ENCODE data around the gene OSTM1. TPM values are rescaled to one million over a fixed set of nuclear protein-coding genes. Genes with fewer than 3 reads are reported as not detected.

The OSTM1 gene
- total and polyA plus RNA-seq, 2 of the 8 experiments (the other 6 are each of a cell fraction or from before 2014, with no cell fraction given): 17.7 to 26.1 TPM

DNA sequence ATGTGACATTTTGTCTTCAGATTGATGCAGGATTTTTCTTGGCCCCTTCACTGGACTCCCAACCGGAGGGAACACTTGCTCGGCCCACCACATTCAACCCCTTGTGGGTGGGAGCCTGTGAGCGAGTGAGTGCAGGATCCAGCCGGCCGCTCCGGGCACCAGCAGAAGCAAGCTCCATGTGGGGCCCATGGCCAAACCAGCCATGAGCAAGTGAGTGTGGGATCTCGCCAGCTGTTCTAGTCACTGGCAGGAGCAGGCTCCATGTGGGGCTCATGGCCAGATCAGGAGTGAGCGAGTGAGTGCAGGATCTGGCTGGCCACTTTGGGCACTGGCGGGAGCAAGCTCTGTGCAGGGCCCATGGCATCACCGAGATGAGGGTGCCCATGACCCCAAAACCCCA, 42.6 kb downstream of the OSTM1 start:
- no peak overlapping the region for H4K5ac ChIP-seq (ENCODE audit: insufficient read length, low read depth, low read length)
- no peaks in the 10 kb centered on the region for H3K79me1 ChIP-seq (ENCODE audit: low read depth, low read length)
- H2AFZ ChIP-seq (ENCODE audit: low read length): no peak overlapping the region
- no peak overlapping the region for H2BK15ac ChIP-seq (ENCODE audit: low read length)
- H4K8ac ChIP-seq (ENCODE audit: extremely low read depth, insufficient read depth, low read length): peak overlapping the region; percentile 43; the same call in 1 of the 2 replicates
- no peak overlapping the region for H3K9ac ChIP-seq (replicated peaks in 1 of 4; ENCODE audit: extremely low read depth in 1 of 4, low read depth in 3 of 4, low read length in 3 of 4)
- H3K27me3 ChIP-seq (replicated peaks in 1 of 4; ENCODE audit: control insufficient read depth in 3 of 4, extremely low read depth in 1 of 4, insufficient read depth in 3 of 4, low read length in 3 of 4): no peaks in the 10 kb centered on the region
- H3K79me2 ChIP-seq (ENCODE audit: control insufficient read depth in 1 of 2, insufficient read depth in 2 of 2, low read length in 2 of 2): no peaks in the 10 kb centered on the region
- CTCF ChIA-PET (ENCODE audit: partially characterized antibody): interaction anchor here (0.7 to 1.5 kb wide), 5 partner anchors 18 to 88 kb away, joined by 3 read pairs; no protein-coding TSS in a partner anchor
- H2AK5ac ChIP-seq (ENCODE audit: low read depth, low read length): no peak overlapping the region
- H4K91ac ChIP-seq (replicated peaks; ENCODE audit: insufficient read length, low read length): no peak overlapping the region
- H3K4me1 ChIP-seq (replicated peaks in 1 of 4; ENCODE audit: control insufficient read depth in 3 of 4, insufficient read depth in 4 of 4, low read length in 3 of 4): peaks cover 0 to 4% (median 0%) of the 10 kb centered on the region in 4 experiments; a peak in 1 of 7 replicates
- H3K23me2 ChIP-seq (ENCODE audit: low read depth, low read length): no peaks in the 10 kb centered on the region
- no peak overlapping the region for H3K18ac ChIP-seq (ENCODE audit: extremely low read depth, low read length)
- no peak overlapping the region for H3K14ac ChIP-seq (ENCODE audit: insufficient read length)
- TF ChIP-seq GTF2F1 (IDR thresholded peaks at IDR 0.05; ENCODE audit: borderline replicate concordance, low read depth, low read length): no peak
- no peak for TF ChIP-seq CEBPB (IDR thresholded peaks at IDR 0.05; ENCODE audit: low read depth, low read length)
- no peak for TF ChIP-seq BACH1 (IDR thresholded peaks at IDR 0.05; ENCODE audit: low read length)
- TF ChIP-seq TBP (IDR thresholded peaks at IDR 0.05; ENCODE audit: low read depth, low read length): no peak
- TF ChIP-seq TAF7 (optimal IDR thresholded peaks at IDR 0.05; ENCODE audit: borderline replicate concordance, low read depth, low read length): no peak
- no peak for TF ChIP-seq GABPA (IDR thresholded peaks at IDR 0.05; ENCODE audit: borderline replicate concordance, insufficient read depth, low read length)
- TF ChIP-seq RXRA (IDR thresholded peaks at IDR 0.05; ENCODE audit: insufficient read depth, low read depth, low read length): no peak
- no peak for TF ChIP-seq SIN3A (conservative IDR thresholded peaks at IDR 0.05 in 1 of 2, IDR thresholded peaks at IDR 0.05 in 1 of 2; ENCODE audit: low read depth in 1 of 2, low read length in 2 of 2)
- TF ChIP-seq EGR1 (IDR thresholded peaks at IDR 0.05; ENCODE audit: borderline replicate concordance, low read depth, low read length): no peak
- TF ChIP-seq POLR2A (IDR thresholded peaks at IDR 0.05; ENCODE audit: control extremely low read depth in 1 of 2, low read depth in 2 of 2, low read length in 2 of 2): no peak
- TF ChIP-seq RFX5 (IDR thresholded peaks at IDR 0.05; ENCODE audit: borderline replicate concordance, low read depth, low read length): no peak
- no peak overlapping the region for H2BK120ac ChIP-seq (replicated peaks; ENCODE audit: low read depth, low read length)
- 89% methylated on average over 10 of the region's 10 CpGs; no CpG with 5 or more reads in 1 of the 2 experiments for WGBS, 2 experiments (ENCODE audit: extremely low coverage in 1 of 2, insufficient coverage in 1 of 2, insufficient read length in 1 of 2, insufficient replicate concordance in 2 of 2, low coverage in 1 of 2, low lambda C conversion rate in 2 of 2, missing lambda C conversion rate in 1 of 2)
- H3K4ac ChIP-seq (replicated peaks; ENCODE audit: insufficient read length, low read depth, low read length): no peak overlapping the region
- no peak overlapping the region for H3K4me2 ChIP-seq (ENCODE audit: insufficient read depth in 1 of 2, low read depth in 2 of 2, low read length in 2 of 2)
- H2BK20ac ChIP-seq (ENCODE audit: low read length): no peak overlapping the region
- FAIRE-seq: no peak
- no peak overlapping the region for H2BK12ac ChIP-seq (ENCODE audit: low read depth, low read length)
- H3K4me3 ChIP-seq (ENCODE audit: extremely low read depth in 1 of 4, insufficient read depth in 2 of 4, low read depth in 3 of 4, low read length in 4 of 4): no peak overlapping the region
- H3K36me3 ChIP-seq (ENCODE audit: control insufficient read depth in 2 of 4, insufficient read depth in 4 of 4, low read length in 3 of 4): no peaks in the 10 kb centered on the region
- H4K20me1 ChIP-seq (replicated peaks in 1 of 2; ENCODE audit: control insufficient read depth in 1 of 2, insufficient read depth in 2 of 2, low read length in 2 of 2): no peaks in the 10 kb centered on the region
- H3K9me3 ChIP-seq (ENCODE audit: insufficient read depth in 2 of 2, low read depth in 1 of 2, low read length in 1 of 2): no peaks in the 10 kb centered on the region
- POLR2A ChIA-PET (ENCODE audit: partially characterized antibody): interaction anchor here (0.6 kb wide), 1 partner anchor 44 kb away, joined by 3 read pairs; no protein-coding TSS in a partner anchor
- no peak overlapping the region for H3K27ac ChIP-seq (ENCODE audit: low read depth, low read length)
- no peak overlapping the region for H3K56ac ChIP-seq (replicated peaks; ENCODE audit: insufficient read length, low read depth, low read length)
- no peak overlapping the region for H2BK5ac ChIP-seq (ENCODE audit: low read depth, low read length)
- DNase-seq (ENCODE audit: low read depth in 1 of 2, low spot score in 2 of 2): no peak
- H3K23ac ChIP-seq (ENCODE audit: insufficient read length): no peak overlapping the region
